Activated T-helper 17 cell treated with anti-CD3 and anti-CD28 coated beads, Interleukin-2, amount 50 U/mL, for 72 hours (primary cell): ENCODE measurements around the gene PHGDH. TPM values are rescaled to one million over a fixed set of nuclear protein-coding genes. Genes with fewer than 3 reads are reported as not detected.

Source experiments
- ATAC-seq: fragments of 150-1000 bp; cut with Tn5 transposase; replicated peaks from 2 replicates; pipeline ENCODE4 v1.10.0; 2021; ENCODE audit warnings: mild to moderate bottlenecking, moderate library complexity
- H3K27ac Mint-ChIP-seq: one replicate; pipeline ENCODE4 v1.8.0; 2022; ENCODE audit warnings: mixed read lengths
- H3K27me3 Mint-ChIP-seq: one replicate; pipeline ENCODE4 v1.8.0; 2022; ENCODE audit warnings: mixed read lengths
- H3K36me3 Mint-ChIP-seq: one replicate; pipeline ENCODE4 v1.8.0; 2022; ENCODE audit warnings: low read depth, mild to moderate bottlenecking, mixed read lengths
- H3K4me1 Mint-ChIP-seq: one replicate; pipeline ENCODE4 v1.8.0; 2022; ENCODE audit warnings: mixed read lengths
- H3K4me3 Mint-ChIP-seq: one replicate; pipeline ENCODE4 v1.8.0; 2022; ENCODE audit warnings: mild to moderate bottlenecking, mixed read lengths
- H3K9me3 Mint-ChIP-seq: one replicate; pipeline ENCODE4 v1.8.0; 2022; ENCODE audit warnings: mixed read lengths
- total RNA-seq, 2 donors: library from RNA; stranded (reverse); gene quantifications; one replicate each; pipeline ENCODE4 v1.2.3, GENCODE V29; 2022

PHGDH gene
- total RNA-seq, 2 donors from 2014 or later, result 11.6 to 27.5 TPM

- ATAC-seq, result no peak
- H3K9me3 Mint-ChIP-seq, result no peaks in the 10 kb centered on the region
- no peaks in the 10 kb centered on the region for H3K36me3 Mint-ChIP-seq
- H3K4me1 Mint-ChIP-seq, result no peaks in the 10 kb centered on the region
- H3K27me3 Mint-ChIP-seq, result no peaks in the 10 kb centered on the region
- H3K27ac Mint-ChIP-seq, result no peak overlapping the region
- H3K4me3 Mint-ChIP-seq, result no peak overlapping the region
These were observed 20.9 kb downstream of the PHGDH start for GRCh38 chr1:119732465-119733168.

- H3K27me3 Mint-ChIP-seq, result no peaks in the 10 kb centered on the region
- no peak for ATAC-seq
- H3K9me3 Mint-ChIP-seq, result no peaks in the 10 kb centered on the region
- no peaks in the 10 kb centered on the region for H3K4me1 Mint-ChIP-seq
- no peak overlapping the region for H3K27ac Mint-ChIP-seq
- H3K4me3 Mint-ChIP-seq, result no peak overlapping the region
- no peaks in the 10 kb centered on the region for H3K36me3 Mint-ChIP-seq
These were observed 22.0 kb downstream of the PHGDH start for GRCh38 chr1:119733754-119734153.

GRCh38 chr1:119735217-119735616, 23.5 kb downstream of the PHGDH start:
- Mint-ChIP-seq H3K27me3 (no peaks in the 10 kb centered on the region), H3K9me3 (no peaks in the 10 kb centered on the region), H3K4me1 (no peaks in the 10 kb centered on the region), H3K27ac (no peak overlapping the region), H3K36me3 (no peaks in the 10 kb centered on the region), H3K4me3 (no peak overlapping the region)
- no peak for ATAC-seq

GRCh38 chr1:119736649-119737039, 24.9 kb downstream of the PHGDH start:
- H3K4me3 Mint-ChIP-seq, result no peak overlapping the region

DNA sequence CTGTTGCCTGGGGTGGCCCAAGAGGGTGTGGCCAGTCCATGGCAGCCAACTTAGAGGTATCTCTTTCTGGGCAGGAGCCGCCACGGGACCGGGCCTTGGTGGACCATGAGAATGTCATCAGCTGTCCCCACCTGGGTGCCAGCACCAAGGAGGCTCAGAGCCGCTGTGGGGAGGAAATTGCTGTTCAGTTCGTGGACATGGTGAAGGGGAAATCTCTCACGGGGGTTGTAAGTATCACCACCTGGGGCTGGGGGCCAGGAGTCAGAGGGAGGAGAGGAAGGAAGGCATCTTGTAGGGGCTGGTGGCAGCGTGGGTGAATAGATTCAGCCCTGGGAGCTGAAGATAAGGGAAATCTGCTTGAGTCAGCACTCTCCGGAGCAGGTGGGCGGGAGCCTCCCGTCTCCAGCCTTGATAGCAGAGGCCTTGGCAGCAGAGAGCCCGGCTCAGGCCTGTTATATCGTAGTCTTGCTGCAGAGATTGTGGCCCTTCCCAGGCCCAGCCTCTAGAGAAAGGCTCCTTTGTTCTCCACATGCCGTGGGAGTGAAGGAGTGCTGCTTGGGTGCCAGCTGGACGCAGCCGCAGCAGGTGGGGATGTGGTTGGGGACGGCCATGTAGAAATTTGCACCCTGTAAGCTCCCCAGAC, 25.4 kb downstream of the PHGDH start:
- no peak overlapping the region for H3K27ac Mint-ChIP-seq
- ATAC-seq, result no peak

More at GRCh38 chr1:119736649-119737039, 24.9 kb downstream of the PHGDH start:
- no peak for ATAC-seq
- no peak overlapping the region for H3K27ac Mint-ChIP-seq
- H3K36me3 Mint-ChIP-seq, result no peaks in the 10 kb centered on the region
- no peaks in the 10 kb centered on the region for H3K27me3 Mint-ChIP-seq
- no peaks in the 10 kb centered on the region for H3K4me1 Mint-ChIP-seq
- H3K9me3 Mint-ChIP-seq, result no peaks in the 10 kb centered on the region

DNA sequence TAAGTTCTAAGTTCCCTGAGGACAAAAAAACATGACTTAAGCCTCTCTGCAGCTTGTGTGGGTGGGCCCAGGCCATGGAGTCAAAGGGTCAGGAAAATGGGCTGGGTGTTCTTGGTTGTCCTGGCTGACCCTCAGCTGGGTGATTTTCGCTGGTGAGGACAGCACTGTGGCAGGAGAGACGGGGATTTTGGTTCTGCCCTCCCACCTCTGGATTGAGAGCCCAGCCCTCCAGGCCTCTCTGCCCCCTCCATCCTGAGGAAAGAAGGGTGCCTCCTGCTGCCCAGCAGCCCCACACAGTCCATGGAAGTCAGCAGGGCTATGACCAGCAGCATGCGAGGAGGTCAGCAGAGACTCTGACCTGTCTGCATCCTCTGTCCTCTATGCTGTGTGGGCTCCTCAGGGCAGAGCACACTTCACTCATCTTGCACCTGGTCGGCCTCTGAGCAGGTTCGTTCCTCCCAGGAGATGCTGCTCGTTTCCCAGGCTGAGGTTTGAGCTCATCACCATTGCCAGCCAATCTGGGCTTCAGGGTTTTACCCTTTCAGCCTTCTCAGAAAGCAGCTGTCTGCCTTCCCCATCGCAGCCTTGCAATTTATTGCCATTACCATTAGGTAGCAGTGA, 26.5 kb downstream of the PHGDH start:
- H3K36me3 Mint-ChIP-seq, result no peaks in the 10 kb centered on the region
- no peaks in the 10 kb centered on the region for H3K4me1 Mint-ChIP-seq
- no peak overlapping the region for H3K27ac Mint-ChIP-seq
- no peak overlapping the region for H3K4me3 Mint-ChIP-seq
- no peaks in the 10 kb centered on the region for H3K27me3 Mint-ChIP-seq
- ATAC-seq, result no peak
- H3K9me3 Mint-ChIP-seq, result no peaks in the 10 kb centered on the region

More for the DNA sequence above, 25.4 kb downstream of the PHGDH start:
- Mint-ChIP-seq H3K36me3 (no peaks in the 10 kb centered on the region), H3K4me1 (no peaks in the 10 kb centered on the region), H3K27me3 (no peaks in the 10 kb centered on the region), H3K9me3 (no peaks in the 10 kb centered on the region), H3K4me3 (no peak overlapping the region)

DNA sequence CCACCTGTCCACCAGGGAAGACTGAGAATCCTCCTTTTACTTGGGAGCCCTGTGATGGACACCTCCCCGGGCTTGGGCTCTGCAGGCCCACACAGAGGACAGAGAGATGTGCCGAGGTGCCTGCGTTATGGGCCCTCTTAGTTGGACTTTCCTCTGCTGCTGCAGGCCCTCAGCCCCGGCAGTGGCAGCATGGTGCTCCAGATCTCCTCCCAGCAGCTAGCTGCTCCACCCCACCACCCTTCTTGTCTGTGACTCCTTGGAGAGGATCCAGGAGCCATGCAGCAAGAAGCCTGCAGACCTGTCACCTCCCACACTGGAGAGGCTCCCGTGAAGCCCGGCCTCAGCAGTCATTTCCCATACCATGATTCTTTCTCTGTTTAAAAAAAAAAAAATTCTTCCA, 27.4 kb downstream of the PHGDH start:
- Mint-ChIP-seq H3K4me3 (no peak overlapping the region), H3K36me3 (no peaks in the 10 kb centered on the region), H3K9me3 (no peaks in the 10 kb centered on the region), H3K27me3 (peaks cover under 1% of the 10 kb centered on the region), H3K4me1 (no peaks in the 10 kb centered on the region), H3K27ac (no peak overlapping the region)
- ATAC-seq, result no peak

- no peaks in the 10 kb centered on the region for H3K4me1 Mint-ChIP-seq
- H3K27me3 Mint-ChIP-seq, result peaks cover 4% of the 10 kb centered on the region
- H3K9me3 Mint-ChIP-seq, result no peaks in the 10 kb centered on the region
- no peaks in the 10 kb centered on the region for H3K36me3 Mint-ChIP-seq
- no peak overlapping the region for H3K4me3 Mint-ChIP-seq
- H3K27ac Mint-ChIP-seq, result no peak overlapping the region
- ATAC-seq, result no peak
These were observed 28.5 kb downstream of the PHGDH start for GRCh38 chr1:119740261-119740660.

GRCh38 chr1:119740896-119741780, 29.4 kb downstream of the PHGDH start:
- Mint-ChIP-seq H3K4me1 (no peaks in the 10 kb centered on the region), H3K27me3 (peaks cover 4% of the 10 kb centered on the region), H3K9me3 (no peaks in the 10 kb centered on the region), H3K36me3 (no peaks in the 10 kb centered on the region), H3K4me3 (no peak overlapping the region), H3K27ac (no peak overlapping the region)
- no peak for ATAC-seq

DNA sequence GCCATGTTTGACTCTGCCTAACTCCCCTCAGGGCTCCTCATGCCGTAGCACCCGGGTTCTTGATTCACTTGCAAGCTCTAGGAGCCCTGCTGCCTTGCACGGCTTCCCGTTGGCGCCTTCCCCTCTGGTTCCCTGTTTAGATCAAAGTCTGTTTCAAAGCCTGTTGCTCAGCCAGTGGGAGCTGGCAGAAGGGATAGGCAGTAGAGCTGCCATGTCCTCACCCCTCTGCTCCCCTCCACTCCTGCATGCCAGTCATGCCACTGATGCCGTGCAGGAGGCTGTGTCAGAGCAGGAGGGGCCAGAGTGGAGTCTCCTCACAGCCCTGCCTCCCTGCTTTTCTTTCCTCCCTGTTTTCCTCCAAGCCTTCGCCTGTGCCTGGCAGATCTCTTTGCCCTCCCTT, 30.5 kb downstream of the PHGDH start:
- no peaks in the 10 kb centered on the region for H3K9me3 Mint-ChIP-seq
- no peaks in the 10 kb centered on the region for H3K4me1 Mint-ChIP-seq
- no peak overlapping the region for H3K27ac Mint-ChIP-seq
- no peak overlapping the region for H3K4me3 Mint-ChIP-seq
- H3K27me3 Mint-ChIP-seq, result peaks cover 4% of the 10 kb centered on the region
- ATAC-seq, result no peak
- H3K36me3 Mint-ChIP-seq, result no peaks in the 10 kb centered on the region

- Mint-ChIP-seq H3K27me3 (peaks cover 4% of the 10 kb centered on the region), H3K4me3 (no peak overlapping the region), H3K27ac (no peak overlapping the region), H3K4me1 (no peaks in the 10 kb centered on the region), H3K9me3 (no peaks in the 10 kb centered on the region), H3K36me3 (no peaks in the 10 kb centered on the region)
- ATAC-seq, result no peak
These were observed 30.9 kb downstream of the PHGDH start for GRCh38 chr1:119742677-119743076.

- Mint-ChIP-seq H3K36me3 (no peaks in the 10 kb centered on the region), H3K27ac (no peak overlapping the region), H3K9me3 (no peaks in the 10 kb centered on the region), H3K27me3 (peaks cover 4% of the 10 kb centered on the region), H3K4me1 (no peaks in the 10 kb centered on the region), H3K4me3 (no peak overlapping the region)
- no peak for ATAC-seq
These were observed 31.6 kb downstream of the PHGDH start for GRCh38 chr1:119743308-119743707.

DNA sequence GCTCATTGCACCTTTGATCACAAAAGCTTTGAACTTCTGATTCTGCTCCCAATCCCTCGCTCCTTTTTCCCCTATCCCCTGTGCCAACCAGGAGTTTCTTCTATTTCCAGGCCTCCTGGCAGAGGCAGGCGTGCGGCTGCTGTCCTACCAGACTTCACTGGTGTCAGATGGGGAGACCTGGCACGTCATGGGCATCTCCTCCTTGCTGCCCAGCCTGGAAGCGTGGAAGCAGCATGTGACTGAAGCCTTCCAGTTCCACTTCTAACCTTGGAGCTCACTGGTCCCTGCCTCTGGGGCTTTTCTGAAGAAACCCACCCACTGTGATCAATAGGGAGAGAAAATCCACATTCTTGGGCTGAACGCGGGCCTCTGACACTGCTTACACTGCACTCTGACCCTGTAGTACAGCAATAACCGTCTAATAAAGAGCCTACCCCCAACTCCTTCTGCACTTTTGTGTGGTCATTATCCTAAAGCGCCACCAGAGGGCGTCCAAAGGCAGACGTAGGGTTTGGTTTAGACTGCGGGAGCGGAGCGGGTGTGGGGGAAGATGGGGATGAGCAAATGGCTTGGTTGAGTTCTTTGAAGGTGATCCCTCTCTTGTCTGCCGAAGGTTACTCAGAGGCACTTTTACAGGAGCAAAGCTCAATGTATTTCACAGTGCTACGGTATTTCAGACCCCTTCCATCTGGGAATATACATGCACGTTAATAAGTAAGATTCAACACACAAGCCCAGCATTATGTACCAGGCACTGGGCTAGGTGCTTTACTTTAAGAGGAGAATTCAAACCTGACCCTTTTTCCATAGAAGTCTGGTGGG, 32.3 kb downstream of the PHGDH start:
- peak; percentile 62 for ATAC-seq
- no peak overlapping the region for H3K27ac Mint-ChIP-seq
- no peaks in the 10 kb centered on the region for H3K9me3 Mint-ChIP-seq

DNA sequence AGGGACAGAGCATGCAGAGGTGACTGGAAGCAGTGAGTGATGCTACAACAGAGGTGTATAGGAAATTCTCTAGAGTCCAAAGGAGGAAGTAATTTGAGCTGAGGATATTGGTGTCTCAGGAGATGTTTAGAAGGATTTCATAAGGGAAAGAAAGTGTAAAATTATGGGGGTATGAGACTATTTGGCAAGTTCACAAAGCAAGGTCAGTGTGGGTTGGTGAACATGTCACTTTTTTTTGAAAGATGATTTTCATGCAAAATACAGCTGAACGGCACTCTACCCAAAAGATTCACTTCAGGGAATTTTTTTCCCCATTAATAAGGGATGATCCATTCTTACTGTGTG, 32.8 kb downstream of the PHGDH start:
- H3K9me3 Mint-ChIP-seq, result no peaks in the 10 kb centered on the region
- H3K27me3 Mint-ChIP-seq, result peaks cover 4% of the 10 kb centered on the region
- no peak overlapping the region for H3K4me3 Mint-ChIP-seq
- ATAC-seq, result no peak
- no peaks in the 10 kb centered on the region for H3K4me1 Mint-ChIP-seq
- H3K27ac Mint-ChIP-seq, result no peak overlapping the region
- H3K36me3 Mint-ChIP-seq, result no peaks in the 10 kb centered on the region

More for the DNA sequence above, 32.3 kb downstream of the PHGDH start:
- Mint-ChIP-seq H3K4me1 (no peaks in the 10 kb centered on the region), H3K4me3 (no peak overlapping the region), H3K36me3 (no peaks in the 10 kb centered on the region), H3K27me3 (peaks cover 4% of the 10 kb centered on the region)
